ENCODE measurements around the gene SLC24A4. TPM values are rescaled to one million over a fixed set of nuclear protein-coding genes. Genes with fewer than 3 reads are reported as not detected.

The SLC24A4 gene
- total and polyA plus RNA-seq, 2 donors (not counting 3 experiments of a cell fraction or from before 2014, with no cell fraction given), result 0.07 to 0.08 TPM

DNA sequence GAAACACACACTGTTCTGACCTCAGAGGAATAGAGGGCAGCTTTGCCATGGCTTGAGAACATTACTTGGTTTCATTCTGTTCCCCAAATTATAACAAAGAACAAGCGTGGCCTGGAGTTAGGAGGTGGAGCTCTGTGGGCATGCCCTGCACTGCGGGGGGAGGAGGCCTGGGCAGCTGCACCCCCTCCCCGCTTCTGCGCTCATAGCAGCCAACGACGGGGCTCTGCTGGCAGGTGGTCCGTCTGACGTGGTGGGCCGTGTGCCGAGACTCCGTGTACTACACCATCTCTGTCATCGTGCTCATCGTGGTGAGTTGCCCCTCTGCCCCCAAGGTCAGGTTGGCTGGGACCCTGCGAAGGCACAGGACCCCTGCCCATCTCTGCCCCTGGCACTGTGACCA, 120.2 kb downstream of the SLC24A4 start:
- no peaks in the 10 kb centered on the region for H3K79me2 ChIP-seq (ENCODE audit: control insufficient read depth, insufficient read depth, low read length)
- no peaks in the 10 kb centered on the region for H3K9me3 ChIP-seq (replicated peaks; ENCODE audit: control insufficient read depth, insufficient read depth, low read length)
- no peaks in the 10 kb centered on the region for H3K9me1 ChIP-seq (replicated peaks; ENCODE audit: control insufficient read depth, extremely low read depth, insufficient read depth, low read length)
- H3K4me2 ChIP-seq (ENCODE audit: insufficient read depth, low read length), result no peak overlapping the region
- ChIA-PET CTCF (no interaction called here), POLR2A (no interaction called here)
- H3K4me3 ChIP-seq (replicated peaks in 1 of 3; ENCODE audit: insufficient read depth in 1 of 3, low read depth in 1 of 3, low read length in 3 of 3), result no peak overlapping the region
- TF ChIP-seq, protein P1, sequence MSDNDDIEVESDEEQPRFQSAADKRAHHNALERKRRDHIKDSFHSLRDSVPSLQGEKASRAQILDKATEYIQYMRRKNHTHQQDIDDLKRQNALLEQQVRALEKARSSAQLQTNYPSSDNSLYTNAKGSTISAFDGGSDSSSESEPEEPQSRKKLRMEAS (IDR thresholded peaks at IDR 0.05; ENCODE audit: insufficient read depth, insufficient read length), result no peak
- TF ChIP-seq POLR2A (IDR thresholded peaks at IDR 0.05; ENCODE audit: low read depth, low read length), result no peak
- TF ChIP-seq, protein P2, sequence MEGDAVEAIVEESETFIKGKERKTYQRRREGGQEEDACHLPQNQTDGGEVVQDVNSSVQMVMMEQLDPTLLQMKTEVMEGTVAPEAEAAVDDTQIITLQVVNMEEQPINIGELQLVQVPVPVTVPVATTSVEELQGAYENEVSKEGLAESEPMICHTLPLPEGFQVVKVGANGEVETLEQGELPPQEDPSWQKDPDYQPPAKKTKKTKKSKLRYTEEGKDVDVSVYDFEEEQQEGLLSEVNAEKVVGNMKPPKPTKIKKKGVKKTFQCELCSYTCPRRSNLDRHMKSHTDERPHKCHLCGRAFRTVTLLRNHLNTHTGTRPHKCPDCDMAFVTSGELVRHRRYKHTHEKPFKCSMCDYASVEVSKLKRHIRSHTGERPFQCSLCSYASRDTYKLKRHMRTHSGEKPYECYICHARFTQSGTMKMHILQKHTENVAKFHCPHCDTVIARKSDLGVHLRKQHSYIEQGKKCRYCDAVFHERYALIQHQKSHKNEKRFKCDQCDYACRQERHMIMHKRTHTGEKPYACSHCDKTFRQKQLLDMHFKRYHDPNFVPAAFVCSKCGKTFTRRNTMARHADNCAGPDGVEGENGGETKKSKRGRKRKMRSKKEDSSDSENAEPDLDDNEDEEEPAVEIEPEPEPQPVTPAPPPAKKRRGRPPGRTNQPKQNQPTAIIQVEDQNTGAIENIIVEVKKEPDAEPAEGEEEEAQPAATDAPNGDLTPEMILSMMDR (IDR thresholded peaks at IDR 0.05; ENCODE audit: extremely low read depth in 1 of 2, insufficient read depth in 1 of 2, low read depth in 1 of 2, low read length in 2 of 2), result no peak
- TF ChIP-seq MYC (IDR thresholded peaks at IDR 0.05; ENCODE audit: low read depth, low read length), result no peak
- no peak for TF ChIP-seq GATA2 (IDR thresholded peaks at IDR 0.05; ENCODE audit: insufficient read depth, insufficient read length, low read depth, low read length)
- no peak for TF ChIP-seq EZH2 (IDR thresholded peaks at IDR 0.05; ENCODE audit: borderline replicate concordance, low read depth, low read length, severe bottlenecking)
- H3K4me1 ChIP-seq (ENCODE audit: control insufficient read depth, extremely low read depth, insufficient read depth, low read length), result no peaks in the 10 kb centered on the region
- no peak overlapping the region for H3K27ac ChIP-seq (ENCODE audit: insufficient read depth, low read depth, low read length)
- BruUV-seq (replicated peaks), result no TSS peak
- no peaks in the 10 kb centered on the region for H4K20me1 ChIP-seq (replicated peaks; ENCODE audit: control insufficient read depth, extremely low read depth, insufficient read depth, low read length)
- FAIRE-seq (no peak), DNase-seq (ENCODE audit: low read depth, low spot score) (no peak)
- intact Hi-C loops (cut with micrococcal nuclease) (no loop called here), dilution Hi-C loops (cut with MboI; ENCODE audit: extremely low pct_ligation_motif_present, low sequenced_read_pairs) (no loop called here)
- no peak overlapping the region for H2AFZ ChIP-seq (ENCODE audit: low read depth, low read length)
- H3K27me3 ChIP-seq (ENCODE audit: control insufficient read depth in 2 of 2, insufficient read depth in 2 of 2, low read length in 2 of 2), result no peaks in the 10 kb centered on the region
- H3K9ac ChIP-seq (replicated peaks; ENCODE audit: extremely low read depth, insufficient read depth, low read length), result no peak overlapping the region
- H3K36me3 ChIP-seq (ENCODE audit: control insufficient read depth in 2 of 2, extremely low read depth in 1 of 2, insufficient read depth in 2 of 2, low read length in 2 of 2), result no peaks in the 10 kb centered on the region

DNA sequence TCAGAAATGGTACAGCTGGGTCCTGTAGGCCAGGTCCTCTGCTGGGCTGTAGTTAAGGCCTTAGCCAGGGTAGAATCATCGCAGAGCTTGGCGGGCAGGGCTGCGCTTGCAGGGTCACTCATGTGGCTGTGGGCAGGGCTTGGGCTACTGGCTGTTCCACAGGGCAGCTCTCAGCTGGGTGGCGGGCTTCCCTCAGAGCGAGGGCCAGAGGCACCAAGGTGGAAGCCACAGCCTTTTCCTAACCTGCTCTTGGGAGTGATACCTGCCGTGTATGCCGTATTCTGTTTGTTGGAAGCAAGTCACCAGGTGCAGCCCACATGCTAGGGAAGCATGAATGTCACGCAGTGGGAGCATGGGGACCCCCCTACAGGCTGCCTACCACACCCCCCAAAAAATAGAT, 120.8 kb downstream of the SLC24A4 start:
- no peaks in the 10 kb centered on the region for H3K36me3 ChIP-seq (ENCODE audit: control insufficient read depth in 2 of 2, extremely low read depth in 1 of 2, insufficient read depth in 2 of 2, low read length in 2 of 2)
- no peak overlapping the region for H3K4me2 ChIP-seq (ENCODE audit: insufficient read depth, low read length)
- H3K9ac ChIP-seq (replicated peaks; ENCODE audit: extremely low read depth, insufficient read depth, low read length), result no peak overlapping the region
- H3K4me3 ChIP-seq (replicated peaks in 1 of 3; ENCODE audit: insufficient read depth in 1 of 3, low read depth in 1 of 3, low read length in 3 of 3), result no peak overlapping the region
- FAIRE-seq (no peak), DNase-seq (ENCODE audit: low read depth, low spot score) (no peak)
- H4K20me1 ChIP-seq (replicated peaks; ENCODE audit: control insufficient read depth, extremely low read depth, insufficient read depth, low read length), result no peaks in the 10 kb centered on the region
- POLR2A ChIA-PET, result no interaction called here
- TF ChIP-seq EZH2 (IDR thresholded peaks at IDR 0.05; ENCODE audit: borderline replicate concordance, low read depth, low read length, severe bottlenecking) (no peak), MYC (IDR thresholded peaks at IDR 0.05; ENCODE audit: low read depth, low read length) (no peak), GATA2 (IDR thresholded peaks at IDR 0.05; ENCODE audit: insufficient read depth, insufficient read length, low read depth, low read length) (no peak), JUN (IDR thresholded peaks at IDR 0.05; ENCODE audit: borderline replicate concordance, insufficient read depth, insufficient read length, low read depth) (no peak), POLR2A (IDR thresholded peaks at IDR 0.05; ENCODE audit: low read depth, low read length) (no peak), POLR2AphosphoS5 (IDR thresholded peaks at IDR 0.05; ENCODE audit: insufficient read depth, low read depth, low read length) (no peak), FOS (IDR thresholded peaks at IDR 0.05; ENCODE audit: borderline replicate concordance, insufficient read depth, low read length) (no peak)
- TF ChIP-seq, protein P2 (IDR thresholded peaks at IDR 0.05; ENCODE audit: extremely low read depth in 1 of 2, insufficient read depth in 1 of 2, low read depth in 1 of 2, low read length in 2 of 2), result no peak
- TF ChIP-seq, protein P1 (IDR thresholded peaks at IDR 0.05; ENCODE audit: insufficient read depth, insufficient read length), result no peak
- H3K27me3 ChIP-seq (ENCODE audit: control insufficient read depth in 2 of 2, insufficient read depth in 2 of 2, low read length in 2 of 2), result no peaks in the 10 kb centered on the region
- H2AFZ ChIP-seq (ENCODE audit: low read depth, low read length), result no peak overlapping the region
- no peak overlapping the region for H3K27ac ChIP-seq (ENCODE audit: insufficient read depth, low read depth, low read length)
- intact Hi-C loops (cut with micrococcal nuclease) (no loop called here), dilution Hi-C loops (cut with MboI; ENCODE audit: extremely low pct_ligation_motif_present, low sequenced_read_pairs) (no loop called here)
- no peaks in the 10 kb centered on the region for H3K9me3 ChIP-seq (replicated peaks; ENCODE audit: control insufficient read depth, insufficient read depth, low read length)
- no TSS peak for BruUV-seq (replicated peaks)
- no peaks in the 10 kb centered on the region for H3K79me2 ChIP-seq (ENCODE audit: control insufficient read depth, insufficient read depth, low read length)
- H3K4me1 ChIP-seq (ENCODE audit: control insufficient read depth, extremely low read depth, insufficient read depth, low read length), result no peaks in the 10 kb centered on the region
- no peaks in the 10 kb centered on the region for H3K9me1 ChIP-seq (replicated peaks; ENCODE audit: control insufficient read depth, extremely low read depth, insufficient read depth, low read length)
- CTCF ChIA-PET, result no interaction called here

Measured in endothelial cell of umbilical vein (primary cell).